Esophagus squamous epithelium (tissue), 4 donors: ENCODE data around the gene DCST2.
A peak's percentile ranks its signal among the peaks of the same experiment; 100 is the strongest.

ENCODE experiments used
- CTCF ChIP-seq, 6 experiments: fragments of 450-650 bp in 4 of 6; fragments of 200-600 bp in 2 of 6; sonication (generic) in 2 of 6; IDR thresholded peaks; one replicate each; pipeline ENCODE4 v1.5.1; 2016 to 2019; ENCODE audit warnings: antibody characterized with exemption in 6 of 6, mild to moderate bottlenecking in 4 of 6, moderate library complexity in 4 of 6
- POLR2A ChIP-seq, 4 donors: fragments of 450-650 bp; IDR thresholded peaks; one replicate each; pipeline ENCODE4 v1.6.1; 2017; ENCODE audit warnings: antibody characterized with exemption in 4 of 4, mild to moderate bottlenecking in 4 of 4, moderate library complexity in 3 of 4

- TF ChIP-seq CTCF (IDR thresholded peaks at IDR 0.05) (peak; percentile 69 to 91 (median 84)), POLR2A (IDR thresholded peaks at IDR 0.05) (no peak)
These were observed 34.6 kb downstream of the DCST2 start for GRCh38 chr1:154998818-154999570.
